ENCODE results near the gene MAB21L3. TPM values are rescaled to one million over a fixed set of nuclear protein-coding genes. Genes with fewer than 3 reads are reported as not detected.

MAB21L3 gene
- total and polyA plus RNA-seq, 2 of the 13 experiments (the other 11 are each of a cell fraction or from before 2014, with no cell fraction given), result 0.55 to 4.1 TPM

GRCh38 chr1:116112388-116113140 is 1.4 kb downstream of the MAB21L3 start:
- Histone ChIP-seq H3K27ac (ENCODE audit: extremely low read length, insufficient read depth, low read length) (peak overlapping the region; percentile 2), H2AFZ (ENCODE audit: low read length) (peak overlapping the region; percentile 56), H3K4me1 (ENCODE audit: insufficient read depth, low read length) (peaks cover 77% of the 10 kb centered on the region), H3K4me3 (replicated peaks in 1 of 3; ENCODE audit: insufficient read depth in 1 of 3, low read depth in 2 of 3, low read length in 3 of 3) (peak overlapping the region; percentile 55 to 76 (median 65); a peak in 5 of 6 replicates), H3K27me3 (ENCODE audit: control insufficient read depth in 1 of 2, insufficient read depth in 2 of 2, low read length in 2 of 2) (no peaks in the 10 kb centered on the region), H3K9me3 (ENCODE audit: low read length) (no peaks in the 10 kb centered on the region), H3K79me2 (ENCODE audit: insufficient read depth, low read length) (no peaks in the 10 kb centered on the region), H3K4me2 (ENCODE audit: low read depth, low read length) (peak overlapping the region; percentile 99), H3K36me3 (replicated peaks in 1 of 2; ENCODE audit: control insufficient read depth in 1 of 2, insufficient read depth in 2 of 2, low read length in 2 of 2) (no peaks in the 10 kb centered on the region), H4K20me1 (ENCODE audit: insufficient read depth, low read length) (no peaks in the 10 kb centered on the region), H3K9ac (ENCODE audit: insufficient read depth, low read depth, low read length) (peak overlapping the region; percentile 62; the same call in 1 of the 2 replicates)
- WGBS (ENCODE audit: low lambda C conversion rate), result 75% methylated on average over 4 of the region's 4 CpGs
- FAIRE-seq (no peak), DNase-seq (ENCODE audit: low spot score) (no peak), ATAC-seq (no peak)
- in situ Hi-C loops (cut with HindIII; ENCODE audit: extremely low pct_ligation_motif_present, low pct_unique_long_range_greater_than_20kb), result no loop called here
- CTCF ChIA-PET (ENCODE audit: low intra/inter-chr PET ratio, low total read pairs), result no interaction called here
- POLR2A ChIA-PET, result no interaction called here
- BruUV-seq (replicated peaks), result no TSS peak
- TF ChIP-seq RCOR2 (CRISPR knock-in tag; IDR thresholded peaks at IDR 0.05) (peak; percentile 53), KDM1A (CRISPR knock-in tag; IDR thresholded peaks at IDR 0.05) (peak; percentile 70; the same call in 1 of the 2 replicates), PRPF4 (IDR thresholded peaks at IDR 0.05; ENCODE audit: low read depth, low read length, poor library complexity, severe bottlenecking) (no peak), ZNF629 (CRISPR knock-in tag; conservative IDR thresholded peaks at IDR 0.05) (peak; percentile 85), CHD4 (IDR thresholded peaks at IDR 0.05; ENCODE audit: borderline replicate concordance, low read length) (0 out of 2 replicates have a peak, but pooled peaks have one; percentile 67)
- intact Hi-C loops (cut with micrococcal nuclease; ENCODE audit: unreplicated experiment), result no loop called here

GRCh38 chr1:116113615-116114014 is 2.4 kb downstream of the MAB21L3 start:
- Histone ChIP-seq H3K9me3 (ENCODE audit: low read length) (no peaks in the 10 kb centered on the region), H3K4me1 (ENCODE audit: insufficient read depth, low read length) (peaks cover 67% of the 10 kb centered on the region), H4K20me1 (ENCODE audit: insufficient read depth, low read length) (no peaks in the 10 kb centered on the region), H2AFZ (ENCODE audit: low read length) (no peak overlapping the region), H3K4me3 (replicated peaks in 1 of 3; ENCODE audit: insufficient read depth in 1 of 3, low read depth in 2 of 3, low read length in 3 of 3) (no peak overlapping the region), H3K36me3 (replicated peaks in 1 of 2; ENCODE audit: control insufficient read depth in 1 of 2, insufficient read depth in 2 of 2, low read length in 2 of 2) (no peaks in the 10 kb centered on the region), H3K27me3 (ENCODE audit: control insufficient read depth in 1 of 2, insufficient read depth in 2 of 2, low read length in 2 of 2) (no peaks in the 10 kb centered on the region), H3K9ac (ENCODE audit: insufficient read depth, low read depth, low read length) (no peak overlapping the region), H3K27ac (ENCODE audit: extremely low read length, insufficient read depth, low read length) (no peak overlapping the region), H3K4me2 (ENCODE audit: low read depth, low read length) (peak overlapping the region; percentile 16; the same call in 1 of the 2 replicates), H3K79me2 (ENCODE audit: insufficient read depth, low read length) (no peaks in the 10 kb centered on the region)
- no TSS peak for BruUV-seq (replicated peaks)
- in situ Hi-C loops (cut with HindIII; ENCODE audit: extremely low pct_ligation_motif_present, low pct_unique_long_range_greater_than_20kb) (no loop called here), intact Hi-C loops (cut with micrococcal nuclease; ENCODE audit: unreplicated experiment) (no loop called here)
- POLR2A ChIA-PET, result no interaction called here
- no peak for DNase-seq (ENCODE audit: low spot score)
- no peak for FAIRE-seq
- 67% methylated on average over 7 of the region's 7 CpGs for WGBS (ENCODE audit: low lambda C conversion rate)
- no peak for ATAC-seq
- CTCF ChIA-PET (ENCODE audit: low intra/inter-chr PET ratio, low total read pairs), result no interaction called here
- peak; percentile 28; the same call in 1 of the 2 replicates for TF ChIP-seq FOSL2 (CRISPR knock-in tag; IDR thresholded peaks at IDR 0.05)
- TF ChIP-seq, protein P1, sequence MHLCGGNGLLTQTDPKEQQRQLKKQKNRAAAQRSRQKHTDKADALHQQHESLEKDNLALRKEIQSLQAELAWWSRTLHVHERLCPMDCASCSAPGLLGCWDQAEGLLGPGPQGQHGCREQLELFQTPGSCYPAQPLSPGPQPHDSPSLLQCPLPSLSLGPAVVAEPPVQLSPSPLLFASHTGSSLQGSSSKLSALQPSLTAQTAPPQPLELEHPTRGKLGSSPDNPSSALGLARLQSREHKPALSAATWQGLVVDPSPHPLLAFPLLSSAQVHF (CRISPR knock-in tag; IDR thresholded peaks at IDR 0.05), result no peak
- 0 out of 2 replicates have a peak, but pooled peaks have one; percentile 24 for TF ChIP-seq MYPOP (CRISPR knock-in tag; IDR thresholded peaks at IDR 0.05)
- no peak for TF ChIP-seq IKZF4 (CRISPR knock-in tag; IDR thresholded peaks at IDR 0.05; ENCODE audit: borderline replicate concordance, low read depth, not compliant biosample characterization)
- 0 out of 2 replicates have a peak, but pooled peaks have one; percentile 18 for TF ChIP-seq SAP130 (CRISPR knock-in tag; IDR thresholded peaks at IDR 0.05; ENCODE audit: low read depth)
- peak; percentile 22; the same call in 1 of the 2 replicates for TF ChIP-seq BCL6 (CRISPR knock-in tag; IDR thresholded peaks at IDR 0.05)
- no peak for TF ChIP-seq FOXM1 (CRISPR knock-in tag; IDR thresholded peaks at IDR 0.05)
- peak; percentile 73 for TF ChIP-seq CEBPG (CRISPR knock-in tag; IDR thresholded peaks at IDR 0.05)
- no peak for TF ChIP-seq ZNF354B (CRISPR knock-in tag; IDR thresholded peaks at IDR 0.05)
- TF ChIP-seq HNRNPL (IDR thresholded peaks at IDR 0.05; ENCODE audit: low read depth, low read length), result no peak
- TF ChIP-seq NR2F6 (IDR thresholded peaks at IDR 0.05), result no peak
- TF ChIP-seq NR2F6 (CRISPR knock-in tag; IDR thresholded peaks at IDR 0.05), result 0 out of 2 replicates have a peak, but pooled peaks have one; percentile 13
- peak; percentile 63 for TF ChIP-seq MAX (IDR thresholded peaks at IDR 0.05)
- no peak for TF ChIP-seq ZNF430 (CRISPR knock-in tag; IDR thresholded peaks at IDR 0.05)
